OCI-LY7 (cell line): ENCODE measurements around the gene RAB42. TPM values are rescaled to one million over a fixed set of nuclear protein-coding genes. Genes with fewer than 3 reads are reported as not detected.

Experiments
- BruUV-seq: library from RNA; stranded (reverse); fragments of 400-500 nt; replicated peaks from 2 replicates; lab custom pipeline; 2021; lab: Mats Ljungman, UMichigan
- CTCF ChIA-PET: fragments of 300-600 bp; sonication (Branson Sonifier 250); formaldehyde crosslinking; loops from one replicate; lab custom pipeline; 2022; ENCODE audit warnings: antibody characterized with exemption; ENCODE audit not compliant: unreplicated experiment; lab: Charles Lee
- POLR2A ChIA-PET: fragments of 300-600 bp; sonication (Branson Sonifier 250); formaldehyde crosslinking; loops from one replicate; lab custom pipeline; 2022; ENCODE audit warnings: antibody characterized with exemption; lab: Charles Lee
- DNase-seq: peaks from one replicate; pipeline ENCODE4 v3.0.0-alpha.2; 2015; ENCODE audit warnings: low spot score
- H2AFZ ChIP-seq: fragments of 200-600 bp; sonication (generic), shearing (Covaris generic); 2 replicates; pipeline ENCODE4 v1.6.1; 2014; ENCODE audit warnings: mild to moderate bottlenecking, antibody characterized with exemption, low read length, moderate library complexity
- H3K27ac ChIP-seq: fragments of 200-600 bp; sonication (generic); 2 replicates; pipeline ENCODE4 v1.5.1; 2014; ENCODE audit warnings: mixed run types, low read depth, mild to moderate bottlenecking, moderate library complexity, low read length, inconsistent platforms; ENCODE audit not compliant: poor library complexity, severe bottlenecking
- H3K36me3 ChIP-seq: fragments of 200-600 bp; sonication (generic); 2 replicates; pipeline ENCODE4 v1.6.1; 2014; ENCODE audit warnings: mild to moderate bottlenecking, antibody characterized with exemption, low read length, moderate library complexity, mixed read lengths; ENCODE audit not compliant: insufficient read depth
- H3K4me1 ChIP-seq: fragments of 200-600 bp; sonication (generic); 2 replicates; pipeline ENCODE4 v1.5.1; 2014; ENCODE audit warnings: mild to moderate bottlenecking, low read length; ENCODE audit not compliant: insufficient read depth, poor library complexity, severe bottlenecking
- H3K4me2 ChIP-seq: fragments of 200-600 bp; sonication (generic); 2 replicates; pipeline ENCODE4 v1.6.1; 2014; ENCODE audit warnings: mild to moderate bottlenecking, low read length
- H3K4me3 ChIP-seq: fragments of 200-600 bp; sonication (generic); 2 replicates; pipeline ENCODE4 v1.5.1; 2014; ENCODE audit warnings: mild to moderate bottlenecking, low read depth, low read length; ENCODE audit not compliant: poor library complexity, severe bottlenecking
- H3K79me2 ChIP-seq: fragments of 200-600 bp; sonication (generic); 2 replicates; pipeline ENCODE4 v1.6.1; 2016; ENCODE audit warnings: low read depth, mild to moderate bottlenecking, low read length, moderate library complexity, mixed read lengths; ENCODE audit not compliant: insufficient read depth
- H3K9me2 ChIP-seq: fragments of 200-600 bp; sonication (generic); 2 replicates; pipeline ENCODE4 v1.6.1; 2016; ENCODE audit warnings: mild to moderate bottlenecking, low read length, mixed read lengths; ENCODE audit not compliant: insufficient read depth
- H3K9me3 ChIP-seq: fragments of 200-600 bp; sonication (generic); 2 replicates; pipeline ENCODE4 v1.6.1; 2014; ENCODE audit warnings: mild to moderate bottlenecking, mixed run types, low read length, mixed read lengths
- H4K20me1 ChIP-seq: fragments of 200-600 bp; sonication (generic); 2 replicates; pipeline ENCODE4 v1.6.1; 2014; ENCODE audit warnings: mild to moderate bottlenecking, antibody characterized with exemption, low read length, moderate library complexity, mixed read lengths; ENCODE audit not compliant: insufficient read depth
- CTCF ChIP-seq: fragments of 200-600 bp; sonication (generic); conservative IDR thresholded peaks from 2 replicates; pipeline ENCODE4 v1.5.1; 2014; ENCODE audit warnings: mild to moderate bottlenecking, antibody characterized with exemption, low read length, moderate library complexity, mixed read lengths
- EZH2phosphoT487 ChIP-seq: fragments of 200-600 bp; sonication (generic); IDR thresholded peaks from 2 replicates; pipeline ENCODE4 v1.6.1; 2018; ENCODE audit warnings: low read depth, borderline replicate concordance, mild to moderate bottlenecking, mixed run types, antibody characterized with exemption, low read length, moderate library complexity, mixed read lengths
- intact Hi-C: fragments of 100-400 bp; cut with micrococcal nuclease; formaldehyde crosslinking; loops from one replicate; pipeline ENCODE4 v1.10.0; 2022; ENCODE audit not compliant: unreplicated experiment
- total RNA-seq, 2 experiments: library from RNA; depleted of rRNA in 1 of 2; stranded (reverse); fragments of >200 nt in 1 of 2; shearing (Covaris generic) in 1 of 2; gene quantifications; 2 replicates each; pipeline ENCODE4 v1.2.3, GENCODE V29; 2014 to 2022

Gene RAB42
- total RNA-seq, 2 experiments from 2014 or later: not detected

GRCh38 chr1:28577738-28578536 lies 14.1 kb upstream of the RAB42 start:
- Histone ChIP-seq H3K79me2 (peaks cover 37% of the 10 kb centered on the region), H3K27ac (peak overlapping the region; percentile 85), H3K9me3 (no peaks in the 10 kb centered on the region), H3K4me2 (peak overlapping the region; percentile 94; the same call in 1 of the 2 replicates), H4K20me1 (peaks cover 24% of the 10 kb centered on the region), H3K4me1 (peaks cover 31% of the 10 kb centered on the region), H3K36me3 (peaks cover 68% of the 10 kb centered on the region), H3K9me2 (no peaks in the 10 kb centered on the region), H2AFZ (no peak overlapping the region), H3K4me3 (no peak overlapping the region)
- DNase-seq: peak; percentile 27
- CTCF ChIA-PET: no interaction called here
- no peak for TF ChIP-seq EZH2phosphoT487
- no peak for TF ChIP-seq CTCF
- no TSS peak for BruUV-seq
- intact Hi-C loops: no loop called here
- POLR2A ChIA-PET: interaction anchor here (1.0 kb wide), 1 partner anchor 19 kb away, joined by 3 read pairs; no protein-coding TSS in a partner anchor

GRCh38 chr1:28578696-28579218 lies 13.3 kb upstream of the RAB42 start:
- ChIA-PET POLR2A (interaction anchor here (0.5 to 3.2 kb wide), 9 partner anchors 14 to 330 kb away, joined by 3 to 22 read pairs (median 3); no protein-coding TSS in a partner anchor), CTCF (interaction anchor here (0.5 kb wide), 1 partner anchor 24 kb away, joined by 3 read pairs; no protein-coding TSS in a partner anchor)
- H2AFZ ChIP-seq: no peak overlapping the region
- no TSS peak for BruUV-seq
- peak overlapping the region; percentile 94 for H3K4me2 ChIP-seq
- no peaks in the 10 kb centered on the region for H3K9me2 ChIP-seq
- H4K20me1 ChIP-seq: peaks cover 24% of the 10 kb centered on the region
- peak overlapping the region; percentile 85 for H3K27ac ChIP-seq
- no peak for DNase-seq
- H3K36me3 ChIP-seq: peaks cover 60% of the 10 kb centered on the region
- peaks cover 37% of the 10 kb centered on the region for H3K79me2 ChIP-seq
- TF ChIP-seq CTCF (no peak), EZH2phosphoT487 (no peak)
- H3K4me3 ChIP-seq: peak overlapping the region; percentile 97
- intact Hi-C loops: no loop called here
- no peaks in the 10 kb centered on the region for H3K9me3 ChIP-seq
- H3K4me1 ChIP-seq: peaks cover 34% of the 10 kb centered on the region
